GM18502 (cell line): ENCODE results near the gene JAG1.

ENCODE experiments used
- ATAC-seq: cut with Tn5 transposase; IDR thresholded peaks from one replicate; pipeline ENCODE4 v1.9.1; 2021; ENCODE audit warnings: mild to moderate bottlenecking; ENCODE audit not compliant: unreplicated experiment, poor library complexity

The JAG1 gene

DNA sequence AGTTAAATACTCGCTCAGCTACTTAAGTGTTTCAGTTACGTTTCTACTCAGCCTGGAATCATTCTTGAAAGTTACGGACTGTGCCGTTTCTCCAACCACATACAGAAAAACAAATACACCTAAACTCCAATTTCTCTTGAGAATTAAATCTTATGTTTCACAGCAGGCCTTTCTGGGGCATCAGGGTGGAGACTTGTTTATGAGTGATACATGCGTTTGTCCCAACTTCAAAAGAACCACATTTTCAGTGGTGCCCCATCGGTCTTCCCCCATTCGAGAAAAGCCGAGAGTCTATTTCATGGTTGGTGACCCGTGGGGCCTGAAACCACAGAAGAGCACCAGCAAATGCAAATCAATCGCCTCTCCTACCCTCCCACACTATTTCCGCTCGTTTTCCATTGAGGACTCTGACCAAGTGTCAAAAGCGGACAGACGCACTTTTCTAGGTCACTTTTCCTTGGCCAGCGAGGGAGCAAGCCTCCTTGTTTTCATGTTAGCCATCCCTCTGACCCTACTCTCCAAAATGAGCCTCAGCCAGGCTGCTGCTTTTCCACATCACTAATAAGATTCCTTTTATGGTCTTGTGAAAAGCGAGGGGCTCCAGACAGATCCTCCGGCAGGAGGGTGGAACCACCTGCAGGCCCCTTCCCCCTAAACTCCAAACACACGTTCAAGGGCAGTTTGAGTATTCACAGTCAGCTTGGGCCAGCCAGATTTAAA lies 3.1 kb downstream of the JAG1 start:
- ATAC-seq: peak; percentile 34

DNA sequence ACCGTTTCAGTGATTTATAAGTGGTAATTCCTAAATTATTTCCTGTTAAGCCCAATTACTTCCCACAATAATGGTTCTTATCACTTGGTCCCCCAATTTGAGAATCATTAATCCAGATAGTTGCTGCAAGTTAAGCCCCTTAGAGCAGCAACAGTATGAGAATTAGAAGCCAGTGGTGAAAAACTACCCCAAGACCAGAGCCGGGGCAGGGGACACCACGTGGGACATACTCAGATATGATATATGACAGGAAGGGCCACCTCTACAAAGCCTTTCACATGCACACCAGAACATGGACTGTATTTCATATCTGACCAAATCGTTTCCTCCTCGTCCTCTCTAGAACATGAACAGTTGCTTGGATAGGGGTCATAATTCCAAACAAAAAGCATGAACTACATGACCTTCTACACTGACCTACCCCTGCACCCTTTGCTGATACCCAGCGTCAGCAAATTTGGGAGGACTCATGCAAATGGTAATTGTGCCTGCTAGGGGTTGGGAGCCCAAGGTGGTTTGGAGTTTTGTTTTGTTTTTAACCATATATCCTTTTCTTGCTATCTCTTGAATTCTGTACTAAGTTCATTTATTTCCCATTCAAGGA lies 3.9 kb downstream of the JAG1 start:
- ATAC-seq: no peak

DNA sequence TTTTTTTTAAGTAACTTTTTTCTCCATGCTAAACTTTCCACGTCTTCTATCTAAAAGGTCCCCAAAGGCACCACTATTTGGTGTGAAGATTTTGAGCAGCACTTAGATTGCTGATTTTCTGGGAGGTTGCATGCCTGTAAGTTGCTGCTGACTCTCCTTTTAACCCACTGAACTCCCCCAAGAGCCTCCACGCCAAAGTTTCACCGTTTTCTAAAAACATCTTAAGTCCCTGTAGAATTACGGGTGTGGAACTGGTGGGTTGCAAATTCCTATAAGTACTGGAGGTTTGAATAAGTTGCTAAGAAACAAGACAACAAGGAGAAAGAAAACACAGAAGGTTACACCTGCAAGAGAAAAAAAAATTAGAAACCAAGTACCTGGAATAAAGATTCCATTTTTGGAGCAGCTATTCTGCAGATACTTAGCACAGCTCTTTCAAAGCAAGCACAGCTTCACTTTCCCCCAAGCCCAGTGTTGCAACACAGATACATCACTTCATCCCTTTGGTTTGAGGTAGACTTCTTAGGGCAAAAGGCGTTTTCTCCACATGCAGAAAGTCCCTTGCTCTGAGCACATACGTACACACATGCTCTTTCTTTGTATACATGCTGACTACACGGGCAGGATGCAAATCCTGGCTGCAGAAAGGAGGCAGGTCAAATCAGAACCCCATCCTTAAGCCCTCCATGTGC lies 5.0 kb downstream of the JAG1 start:
- no peak for ATAC-seq

DNA sequence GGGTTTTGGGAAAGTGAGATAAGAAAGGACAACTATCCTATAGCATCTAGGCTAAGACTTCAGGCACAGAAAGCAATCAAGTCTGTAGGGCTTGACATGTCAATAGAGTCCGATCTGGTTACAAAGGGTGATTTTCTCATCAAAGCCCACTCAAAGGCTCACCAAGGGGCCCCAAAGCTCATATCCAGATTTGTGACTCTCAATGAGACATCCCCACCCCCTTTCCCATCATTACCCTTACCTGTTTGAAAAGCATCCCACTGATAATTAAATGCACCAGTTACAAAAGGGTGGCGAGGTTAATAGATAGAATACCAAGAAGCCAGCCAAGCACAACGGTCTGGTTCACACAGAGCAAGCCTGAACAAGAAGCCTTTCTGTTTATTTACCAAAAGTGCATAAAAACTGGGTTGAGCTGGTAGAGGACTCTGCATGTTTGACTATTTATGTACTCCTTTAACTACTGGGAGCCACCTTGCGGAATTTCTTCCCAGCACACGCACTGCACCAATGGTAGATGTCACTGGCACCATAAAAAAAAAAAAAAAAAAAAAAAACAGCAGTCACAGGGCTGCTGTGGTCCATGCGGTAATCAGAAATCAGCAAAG lies 6.1 kb downstream of the JAG1 start:
- ATAC-seq: no peak

DNA sequence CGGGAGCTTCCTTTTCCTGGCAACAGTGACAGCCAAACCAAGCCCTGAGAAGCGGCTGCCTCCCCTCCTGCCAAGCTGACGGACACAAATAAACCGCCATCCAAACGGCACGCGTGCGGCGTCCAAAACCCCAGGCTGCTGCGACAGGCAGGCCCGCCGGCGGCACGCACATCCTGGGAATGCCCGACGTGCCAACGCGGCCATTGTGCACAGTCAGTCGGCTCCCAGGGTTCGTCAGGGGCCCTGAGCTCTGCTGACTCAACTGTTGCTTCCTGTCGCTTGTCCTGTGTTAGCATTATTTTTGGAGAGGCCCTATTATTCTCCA lies 6.8 kb downstream of the JAG1 start:
- ATAC-seq: no peak

DNA sequence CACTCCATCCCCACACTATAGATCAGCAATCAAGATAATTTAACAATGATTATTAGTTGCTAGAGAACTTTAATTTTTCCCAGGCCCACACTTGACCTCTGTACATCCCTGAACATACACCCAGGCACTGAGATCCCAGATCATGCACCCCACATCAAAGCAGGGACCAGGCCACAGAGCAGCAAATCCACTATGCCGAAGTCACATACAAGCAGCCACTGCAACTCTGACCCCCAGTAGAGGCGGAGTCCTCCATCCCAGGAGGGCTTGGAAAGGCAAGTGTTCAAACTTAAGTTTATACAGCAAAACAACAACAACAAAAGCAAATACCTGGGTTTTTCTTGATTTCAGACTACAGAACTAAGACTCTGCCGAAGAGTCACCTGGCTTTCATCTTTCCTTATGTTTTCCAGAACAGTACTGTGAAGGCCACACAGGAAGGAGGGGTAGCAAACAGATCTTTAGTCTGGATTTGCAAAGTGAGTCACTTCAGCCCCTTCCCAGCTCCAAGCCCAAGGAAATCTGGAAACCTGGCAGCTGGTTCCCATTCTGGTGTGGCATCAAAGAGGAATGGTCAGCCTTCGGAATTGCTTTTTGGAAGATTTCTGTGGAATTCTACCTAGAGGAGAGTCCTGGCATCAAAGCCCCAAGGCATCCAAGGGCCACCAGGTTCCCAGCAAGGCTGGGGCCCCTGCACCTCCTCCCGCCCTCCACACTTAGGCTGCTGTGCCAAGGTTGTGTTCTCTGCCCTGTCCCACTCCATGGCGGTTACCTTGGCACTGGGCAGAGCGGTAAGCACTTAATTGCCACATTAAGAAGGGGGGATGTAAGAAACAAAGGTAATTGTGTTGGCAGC lies 7.3 kb downstream of the JAG1 start:
- ATAC-seq: no peak

DNA sequence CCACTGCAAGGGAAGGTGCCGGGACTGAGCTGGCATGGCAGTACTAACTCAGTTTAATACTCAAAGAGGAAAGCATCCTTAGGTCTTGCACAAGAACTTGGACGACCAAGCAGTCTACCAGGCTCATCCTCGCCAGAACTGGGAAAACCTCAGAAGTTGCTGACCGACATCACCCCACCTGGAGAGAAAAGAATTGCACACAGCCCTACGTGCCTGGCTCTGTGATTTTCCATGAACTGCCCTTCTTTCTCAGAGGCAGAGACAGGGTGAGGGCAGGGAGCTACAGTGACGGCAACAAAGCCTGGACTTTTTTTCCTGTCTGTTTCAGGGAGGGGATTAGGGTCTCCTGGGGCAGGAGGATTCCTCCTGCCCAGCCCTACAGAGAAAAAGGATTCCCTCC lies 8.0 kb downstream of the JAG1 start:
- ATAC-seq: no peak

DNA sequence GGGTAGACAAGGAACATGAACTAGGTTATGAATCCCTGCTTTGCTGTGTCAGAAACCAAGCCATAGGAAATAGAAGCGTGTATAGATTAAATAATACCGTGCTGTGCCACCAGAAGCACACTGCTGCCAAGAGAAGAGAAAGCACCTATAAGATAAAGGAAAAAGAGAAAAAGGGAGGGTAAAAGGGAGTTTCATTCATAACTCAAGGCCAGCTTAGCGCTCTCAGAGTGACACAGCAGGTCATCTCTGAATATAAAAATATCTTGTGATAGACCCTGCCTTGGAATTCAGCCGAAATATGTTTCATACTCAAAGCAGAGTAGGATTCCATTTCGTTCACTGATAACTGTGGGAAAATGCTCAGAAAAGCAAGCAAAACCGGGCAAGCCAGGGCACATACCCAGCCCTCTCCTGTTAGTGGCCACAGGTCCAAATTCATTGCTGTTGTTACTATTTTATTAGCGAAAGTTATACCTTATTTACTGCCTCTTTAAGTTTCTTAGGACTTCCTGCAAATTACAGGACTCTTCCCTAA lies 8.7 kb downstream of the JAG1 start:
- no peak for ATAC-seq

DNA sequence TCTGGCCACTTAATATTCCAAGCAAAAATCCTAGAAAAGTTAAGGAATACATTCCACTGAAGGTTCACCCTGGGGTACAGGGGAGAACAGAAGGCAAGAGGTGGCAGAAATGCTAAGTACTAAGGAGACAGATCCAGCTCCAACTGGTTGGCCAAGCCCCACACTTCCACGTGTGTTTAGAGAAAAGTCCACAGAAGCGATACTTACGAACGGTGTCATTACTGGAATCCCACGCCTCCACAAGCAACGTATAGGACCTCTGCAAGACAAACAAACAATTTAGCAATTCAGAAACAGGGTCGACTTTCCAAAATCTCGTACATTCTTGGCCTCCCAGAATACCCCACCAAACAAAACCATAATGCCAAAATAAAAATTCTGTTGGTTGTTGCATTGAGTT lies 10.0 kb downstream of the JAG1 start:
- ATAC-seq: no peak

DNA sequence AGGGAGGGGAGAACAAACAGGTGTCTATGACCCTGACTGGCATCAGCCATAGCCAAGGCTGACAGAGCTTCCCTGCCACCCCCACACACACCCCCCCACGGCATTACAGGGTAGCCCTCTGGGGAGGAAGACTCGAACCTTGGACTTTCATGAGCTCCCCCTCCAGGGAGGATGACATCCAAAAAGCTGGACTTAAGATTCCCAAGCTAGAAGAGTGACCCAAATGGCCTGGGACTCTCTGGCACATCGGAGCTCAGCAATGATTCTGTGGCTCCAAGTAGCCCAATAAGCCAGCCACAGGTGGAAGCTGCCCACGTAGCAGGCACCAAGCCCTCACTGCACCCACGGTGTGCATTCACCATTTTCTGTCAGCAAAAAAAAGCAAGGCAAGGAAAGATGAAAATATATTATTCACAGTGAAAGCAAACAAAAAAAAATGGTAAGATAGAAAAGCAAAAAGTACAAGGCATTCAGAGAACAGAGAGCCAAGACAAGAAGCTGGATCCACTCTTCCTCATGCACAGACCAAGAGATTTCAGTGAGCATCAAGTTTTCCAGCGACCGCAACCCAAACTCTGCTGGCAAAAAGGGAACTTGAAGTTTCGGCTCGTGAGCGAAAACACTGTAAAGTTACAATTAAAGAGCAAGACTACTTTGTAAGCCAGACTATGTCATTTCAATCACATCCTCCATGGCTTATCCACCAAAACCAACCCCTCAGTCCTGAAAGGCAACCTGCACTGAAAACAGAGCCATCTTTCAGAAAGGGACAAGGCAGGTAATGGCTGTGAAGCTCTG lies 10.9 kb downstream of the JAG1 start:
- no peak for ATAC-seq

DNA sequence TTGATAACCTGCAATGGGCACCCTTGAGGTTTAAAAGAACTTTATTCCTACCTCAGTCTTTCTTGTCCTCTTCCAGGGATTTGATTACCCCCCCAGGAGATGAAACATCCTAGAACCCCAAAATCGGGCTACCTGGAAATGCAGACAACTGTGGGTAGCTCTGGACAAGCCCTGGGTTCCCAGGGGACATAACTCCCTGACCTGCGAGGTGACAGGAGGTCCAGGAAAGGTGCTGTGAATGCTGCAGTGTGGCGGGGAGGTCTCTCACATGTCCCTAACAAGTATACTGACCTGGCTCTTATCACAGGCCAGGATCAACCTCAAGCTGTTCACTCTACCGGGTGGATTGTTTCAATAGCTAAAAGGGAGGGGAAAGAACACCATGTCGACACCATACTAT lies 11.6 kb downstream of the JAG1 start:
- ATAC-seq: no peak

DNA sequence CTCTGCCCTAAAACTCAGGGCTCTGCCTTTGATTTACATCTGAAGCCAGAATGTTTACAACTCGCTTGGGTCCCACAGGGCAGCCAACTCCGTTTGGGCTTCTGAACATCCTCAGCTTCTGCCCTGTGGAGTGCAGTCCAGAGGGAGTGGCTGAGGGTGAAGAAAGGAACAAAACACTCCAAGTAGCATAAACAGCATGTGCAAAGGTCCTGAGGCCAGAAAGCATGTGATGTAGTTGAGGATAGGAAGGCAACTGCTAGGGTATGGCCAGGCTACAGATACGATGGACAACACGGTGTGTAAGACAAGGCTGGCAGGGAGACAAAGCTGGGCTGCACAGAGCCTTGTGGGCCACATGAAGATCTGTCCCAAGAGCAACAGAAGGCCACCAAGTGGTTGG lies 12.5 kb downstream of the JAG1 start:
- ATAC-seq: no peak

DNA sequence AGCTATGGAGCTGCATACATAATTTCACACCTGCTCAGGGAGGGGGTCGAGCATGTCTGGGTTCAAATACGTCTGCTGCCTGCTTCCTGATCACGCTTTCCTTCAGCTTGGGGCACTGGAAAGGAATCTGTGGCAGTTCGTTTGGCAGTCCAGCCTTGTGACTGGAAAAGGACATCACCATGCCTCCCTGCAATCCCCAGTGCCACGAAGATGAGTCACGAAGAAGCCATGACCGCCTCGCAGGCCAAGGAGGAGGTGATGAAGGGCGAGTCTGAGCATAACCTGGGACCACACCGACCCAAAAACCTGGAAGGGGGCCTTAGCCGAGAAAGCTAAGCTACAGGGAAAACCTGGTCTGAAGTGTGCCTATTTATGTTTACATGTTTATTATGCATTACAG lies 13.1 kb downstream of the JAG1 start:
- no peak for ATAC-seq

DNA sequence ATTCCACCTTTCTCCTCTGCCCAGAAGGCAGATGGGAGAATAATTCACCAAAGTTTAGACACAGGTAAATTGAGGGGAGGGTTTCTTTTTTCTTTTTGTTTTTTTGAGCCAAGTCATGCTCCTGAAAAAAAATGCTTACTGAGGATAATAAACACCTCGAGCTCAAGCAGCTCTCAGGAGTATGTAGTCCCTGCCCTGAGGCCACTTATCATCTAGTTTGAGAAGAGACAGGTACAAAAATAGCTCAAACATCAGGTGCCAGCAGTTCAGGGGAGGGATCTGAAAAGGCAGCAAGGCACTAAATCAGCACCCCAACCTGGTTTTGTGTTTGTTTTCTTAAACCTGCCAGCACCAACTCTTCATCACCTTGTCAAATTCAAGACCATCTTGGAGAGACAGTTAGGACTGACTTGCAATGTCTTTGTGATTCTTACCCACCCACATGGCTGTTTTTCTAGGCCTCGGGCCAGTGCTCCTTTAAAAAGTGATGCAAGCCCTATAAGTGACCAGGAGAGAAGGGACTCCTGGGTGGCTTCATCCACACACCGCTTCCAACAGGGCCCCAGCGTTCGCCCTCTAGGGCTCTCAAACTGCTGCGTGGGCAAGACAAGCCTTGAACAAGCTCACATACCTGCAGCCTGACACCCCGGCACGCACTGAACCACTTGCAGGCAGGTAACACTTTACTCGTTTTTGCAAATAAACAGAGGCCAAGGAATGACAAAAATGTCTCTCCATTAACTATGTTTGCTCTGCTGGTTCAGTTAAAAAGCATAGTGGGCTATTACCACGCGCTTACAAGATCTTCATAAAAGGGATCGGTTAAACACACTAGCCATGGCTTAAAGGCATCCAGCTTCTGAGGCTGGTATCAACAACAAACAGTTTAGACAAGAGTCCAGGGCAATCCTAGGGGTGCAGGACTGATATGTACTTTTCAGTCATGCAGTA lies 13.9 kb downstream of the JAG1 start:
- no peak for ATAC-seq

DNA sequence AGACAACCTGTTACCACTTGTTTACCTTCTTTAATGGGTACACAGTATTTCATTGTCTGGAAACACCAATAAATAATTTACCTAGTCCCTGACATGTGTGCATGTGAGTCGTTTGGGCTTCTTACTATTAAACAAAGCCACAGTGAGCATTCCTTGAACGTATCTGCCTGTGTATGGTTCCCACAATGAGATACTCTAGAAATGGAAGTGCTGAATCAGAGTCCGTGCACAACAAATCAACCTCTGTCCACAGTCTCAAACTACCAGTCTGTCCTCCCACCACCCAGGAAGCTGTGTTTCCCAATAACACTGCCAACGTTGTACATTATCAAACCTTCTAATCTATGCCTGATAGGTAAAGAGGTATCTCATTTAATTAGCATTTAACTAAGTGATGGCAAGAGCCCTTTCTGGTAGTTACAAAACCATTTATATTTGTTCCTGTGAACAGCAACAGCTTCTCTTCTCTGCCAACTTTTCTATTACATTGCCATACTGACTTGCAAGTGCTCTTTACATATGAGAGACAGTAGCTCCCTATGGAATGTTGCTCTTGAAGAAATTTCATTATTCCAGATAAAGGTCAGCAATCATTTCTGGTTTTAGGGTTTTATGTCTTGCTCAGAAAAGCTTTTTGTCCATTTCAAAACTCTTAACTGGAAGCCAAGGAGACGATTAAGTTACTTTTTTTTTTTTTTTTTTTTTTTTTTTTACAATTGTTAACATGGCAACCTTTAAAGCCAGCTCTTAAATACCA lies 14.7 kb downstream of the JAG1 start:
- ATAC-seq: no peak

DNA sequence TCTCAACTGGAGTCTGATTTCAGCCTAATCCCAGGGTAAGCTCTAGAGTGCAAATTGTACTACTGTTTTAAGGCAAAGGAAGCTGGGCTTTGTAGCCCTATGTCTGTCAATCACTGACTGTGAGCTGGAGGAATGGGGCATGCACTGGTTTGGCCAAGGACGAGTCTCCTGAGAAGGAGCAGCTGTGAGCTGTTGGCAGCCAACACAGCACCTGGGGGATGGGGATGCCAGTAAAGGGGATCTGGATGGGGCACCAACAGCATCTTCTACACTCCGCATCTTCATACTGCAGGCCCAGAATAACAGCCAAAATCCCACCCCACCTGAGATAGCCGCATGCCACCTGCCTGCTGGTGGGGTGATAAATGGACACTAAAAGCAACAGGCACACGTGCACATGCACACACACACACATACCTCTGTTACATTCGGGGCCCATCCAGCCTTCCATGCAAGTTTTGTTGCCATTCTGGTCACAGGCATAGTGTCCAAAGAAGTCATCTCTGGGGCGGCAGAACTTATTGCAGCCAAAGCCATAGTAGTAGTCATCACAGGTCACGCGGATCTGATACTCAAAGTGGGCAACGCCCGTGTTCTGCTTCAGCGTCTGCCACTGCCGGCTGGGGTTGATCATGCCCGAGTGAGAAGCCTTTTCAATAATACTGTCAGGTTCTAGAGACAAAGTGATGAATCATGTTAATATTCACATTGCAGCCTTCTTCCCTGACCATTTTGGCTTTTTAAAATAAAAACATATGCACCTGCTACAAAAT lies 15.6 kb downstream of the JAG1 start:
- ATAC-seq: no peak

DNA sequence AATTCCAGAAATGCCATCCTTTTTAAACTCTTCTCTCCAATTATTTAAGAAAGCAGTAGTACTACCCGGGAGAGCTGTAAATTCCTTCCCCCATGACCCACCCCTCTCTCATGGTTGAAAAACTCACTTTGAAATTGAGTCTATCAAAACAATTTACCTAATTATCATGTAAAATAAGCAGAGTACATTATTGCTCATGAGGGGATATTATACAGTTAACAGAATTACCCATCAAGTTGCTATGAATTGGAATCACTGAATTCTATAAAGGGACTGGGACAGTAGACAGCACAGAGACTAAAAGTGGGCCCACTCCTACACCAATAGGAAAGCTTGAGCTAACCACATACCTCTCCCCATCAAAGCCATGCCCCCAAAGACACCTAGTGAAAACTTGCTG lies 16.3 kb downstream of the JAG1 start:
- no peak for ATAC-seq
